Muscle layer of colon (tissue), 2 donors: ENCODE results near the gene ADCY4.

Source experiments
- H3K27ac ChIP-seq: one replicate; pipeline ENCODE4 v1.7.0; 2013; ENCODE audit warnings: low read depth, mild to moderate bottlenecking, low read length, moderate library complexity
- H3K27me3 ChIP-seq, 2 donors: one replicate each; pipeline ENCODE4 v1.7.0; 2013; ENCODE audit warnings: low read length in 2 of 2, mild to moderate bottlenecking in 2 of 2; ENCODE audit not compliant: insufficient read depth in 2 of 2, control insufficient read depth in 1 of 2
- H3K36me3 ChIP-seq: one replicate; pipeline ENCODE4 v1.7.0; 2013; ENCODE audit warnings: mild to moderate bottlenecking, low read length; ENCODE audit not compliant: insufficient read depth
- H3K4me1 ChIP-seq: one replicate; pipeline ENCODE4 v1.7.0; 2013; ENCODE audit warnings: mild to moderate bottlenecking, low read length; ENCODE audit not compliant: insufficient read depth
- H3K4me3 ChIP-seq, 2 donors: one replicate each; pipeline ENCODE4 v1.7.0; 2013; ENCODE audit warnings: low read length in 2 of 2, low read depth in 1 of 2, mild to moderate bottlenecking in 1 of 2, moderate library complexity in 1 of 2
- H3K9ac ChIP-seq: one replicate; pipeline ENCODE4 v1.7.0; 2013; ENCODE audit warnings: low read length
- H3K9me3 ChIP-seq: one replicate; pipeline ENCODE4 v1.7.0; 2013; ENCODE audit warnings: mild to moderate bottlenecking, low read length
- donor health status: abdominal sarcoma.
- donor health status: Adenocarcinoma of cecum.

ADCY4 gene

GRCh38 chr14:24273422-24273998, 61.4 kb downstream of the ADCY4 start:
- Histone ChIP-seq H3K9me3 (no peaks in the 10 kb centered on the region), H3K4me1 (peaks cover 9% of the 10 kb centered on the region), H3K36me3 (peaks cover 3% of the 10 kb centered on the region), H3K27me3 (no peaks in the 10 kb centered on the region), H3K4me3 (no peak overlapping the region), H3K27ac (no peak overlapping the region), H3K9ac (no peak overlapping the region)

GRCh38 chr14:24272467-24272866, 62.4 kb downstream of the ADCY4 start:
- Histone ChIP-seq H3K9ac (no peak overlapping the region), H3K27me3 (no peaks in the 10 kb centered on the region), H3K9me3 (no peaks in the 10 kb centered on the region), H3K4me1 (peaks cover 9% of the 10 kb centered on the region), H3K27ac (no peak overlapping the region), H3K36me3 (peaks cover 3% of the 10 kb centered on the region), H3K4me3 (no peak overlapping the region)

GRCh38 chr14:24271834-24272263, 63.0 kb downstream of the ADCY4 start:
- Histone ChIP-seq H3K4me1 (peaks cover 9% of the 10 kb centered on the region), H3K4me3 (peak overlapping the region; percentile 88), H3K9me3 (no peaks in the 10 kb centered on the region), H3K27ac (peak overlapping the region; percentile 99), H3K36me3 (peaks cover 3% of the 10 kb centered on the region), H3K9ac (peak overlapping the region; percentile 90), H3K27me3 (no peaks in the 10 kb centered on the region)

GRCh38 chr14:24271134-24271833, 63.6 kb downstream of the ADCY4 start, which contains the start of gene RABGGTA:
Gene RABGGTA (minus strand): TSS chr14:24271597. CDS start chr14:24271115, 482 bp downstream.
- H3K9me3 ChIP-seq: no peaks in the 10 kb centered on the region
- peak within 1 kb of the TSS; percentile 88 for H3K4me3 ChIP-seq
- H3K27ac ChIP-seq: peak within 1 kb of the TSS; percentile 99
- no peaks in the 10 kb centered on the region for H3K27me3 ChIP-seq
- H3K4me1 ChIP-seq: peaks cover 9% of the 10 kb centered on the region
- H3K9ac ChIP-seq: peak within 1 kb of the TSS; percentile 90
- H3K36me3 ChIP-seq: peaks cover 3% of the 10 kb centered on the region

GRCh38 chr14:24270537-24271133, 64.2 kb downstream of the ADCY4 start:
- Histone ChIP-seq H3K9me3 (no peaks in the 10 kb centered on the region), H3K4me1 (peaks cover 9% of the 10 kb centered on the region), H3K9ac (peak overlapping the region; percentile 90), H3K4me3 (peak overlapping the region; percentile 88), H3K27me3 (no peaks in the 10 kb centered on the region), H3K27ac (peak overlapping the region; percentile 99), H3K36me3 (peaks cover 3% of the 10 kb centered on the region)

GRCh38 chr14:24269910-24270536, 64.8 kb downstream of the ADCY4 start:
- no peaks in the 10 kb centered on the region for H3K9me3 ChIP-seq
- no peak overlapping the region for H3K9ac ChIP-seq
- no peaks in the 10 kb centered on the region for H3K27me3 ChIP-seq
- H3K4me1 ChIP-seq: peaks cover 9% of the 10 kb centered on the region
- H3K27ac ChIP-seq: no peak overlapping the region
- no peak overlapping the region for H3K4me3 ChIP-seq
- H3K36me3 ChIP-seq: peaks cover 3% of the 10 kb centered on the region

- no peak overlapping the region for H3K27ac ChIP-seq
- H3K36me3 ChIP-seq: peaks cover 3% of the 10 kb centered on the region
- peaks cover 9% of the 10 kb centered on the region for H3K4me1 ChIP-seq
- no peaks in the 10 kb centered on the region for H3K27me3 ChIP-seq
- H3K4me3 ChIP-seq: no peak overlapping the region
- H3K9ac ChIP-seq: no peak overlapping the region
- H3K9me3 ChIP-seq: no peaks in the 10 kb centered on the region
These were observed 65.5 kb downstream of the ADCY4 start for GRCh38 chr14:24269368-24269767.
